GM12878 (cell line): ENCODE measurements around the gene RCVRN.

Experiments
- ATF7 ChIP-seq: fragments of 450-650 bp; IDR thresholded peaks from 2 replicates; pipeline ENCODE4 v1.6.1; 2016; ENCODE audit warnings: low read depth, mild to moderate bottlenecking
- CHD2 ChIP-seq: IDR thresholded peaks from 2 replicates; pipeline ENCODE4 v1.6.1; 2011; ENCODE audit warnings: low read depth, low read length, improper control_type of control experiment, borderline replicate concordance
- E2F4 ChIP-seq: IDR thresholded peaks from 2 replicates; pipeline ENCODE4 v1.6.1; 2012; ENCODE audit warnings: low read depth, low read length, improper control_type of control experiment
- PKNOX1 ChIP-seq: fragments of 450-650 bp; IDR thresholded peaks from 2 replicates; pipeline ENCODE4 v1.6.1; 2016; ENCODE audit warnings: mild to moderate bottlenecking
- RAD21 ChIP-seq: IDR thresholded peaks from 2 replicates; pipeline ENCODE4 v1.6.1; 2011; ENCODE audit warnings: mild to moderate bottlenecking, low read depth, low read length, moderate library complexity; ENCODE audit not compliant: insufficient read depth
- RAD51 ChIP-seq: fragments of 450-650 bp; IDR thresholded peaks from 2 replicates; pipeline ENCODE4 v1.6.1; 2016; ENCODE audit warnings: moderate library complexity, mild to moderate bottlenecking, inconsistent platforms
- STAT3 ChIP-seq: IDR thresholded peaks from 2 replicates; pipeline ENCODE4 v1.6.1; 2011; ENCODE audit warnings: low read depth, low read length, improper control_type of control experiment
- YBX1 ChIP-seq: fragments of 450-650 bp; IDR thresholded peaks from 2 replicates; pipeline ENCODE4 v1.6.1; 2016; ENCODE audit warnings: antibody characterized with exemption
- YY1 ChIP-seq: IDR thresholded peaks from 2 replicates; pipeline ENCODE4 v1.6.1; 2011; ENCODE audit warnings: low read depth, mild to moderate bottlenecking, low read length
- TF ChIP-seq, protein P1 (sequence below): IDR thresholded peaks from 2 replicates; pipeline ENCODE4 v1.6.1; 2012; ENCODE audit warnings: low read depth, low read length, improper control_type of control experiment
- TF ChIP-seq, protein P2 (sequence below), 3 experiments: IDR thresholded peaks in 2 of 3; conservative IDR thresholded peaks in 1 of 3; 2 replicates each; pipeline ENCODE4 v1.5.1; 2011; ENCODE audit warnings: low read depth in 3 of 3, low read length in 3 of 3, mild to moderate bottlenecking in 3 of 3, control low read depth in 2 of 3, moderate library complexity in 2 of 3, inconsistent platforms in 1 of 3, mixed read lengths in 1 of 3; ENCODE audit not compliant: control insufficient read depth in 2 of 3, insufficient read depth in 1 of 3; ENCODE audit errors: extremely low read depth in 1 of 3

- no peak for TF ChIP-seq E2F4
- TF ChIP-seq STAT3, result no peak
- no peak for TF ChIP-seq PKNOX1
- TF ChIP-seq, protein P1, sequence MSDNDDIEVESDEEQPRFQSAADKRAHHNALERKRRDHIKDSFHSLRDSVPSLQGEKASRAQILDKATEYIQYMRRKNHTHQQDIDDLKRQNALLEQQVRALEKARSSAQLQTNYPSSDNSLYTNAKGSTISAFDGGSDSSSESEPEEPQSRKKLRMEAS, result no peak
- TF ChIP-seq, protein P2, sequence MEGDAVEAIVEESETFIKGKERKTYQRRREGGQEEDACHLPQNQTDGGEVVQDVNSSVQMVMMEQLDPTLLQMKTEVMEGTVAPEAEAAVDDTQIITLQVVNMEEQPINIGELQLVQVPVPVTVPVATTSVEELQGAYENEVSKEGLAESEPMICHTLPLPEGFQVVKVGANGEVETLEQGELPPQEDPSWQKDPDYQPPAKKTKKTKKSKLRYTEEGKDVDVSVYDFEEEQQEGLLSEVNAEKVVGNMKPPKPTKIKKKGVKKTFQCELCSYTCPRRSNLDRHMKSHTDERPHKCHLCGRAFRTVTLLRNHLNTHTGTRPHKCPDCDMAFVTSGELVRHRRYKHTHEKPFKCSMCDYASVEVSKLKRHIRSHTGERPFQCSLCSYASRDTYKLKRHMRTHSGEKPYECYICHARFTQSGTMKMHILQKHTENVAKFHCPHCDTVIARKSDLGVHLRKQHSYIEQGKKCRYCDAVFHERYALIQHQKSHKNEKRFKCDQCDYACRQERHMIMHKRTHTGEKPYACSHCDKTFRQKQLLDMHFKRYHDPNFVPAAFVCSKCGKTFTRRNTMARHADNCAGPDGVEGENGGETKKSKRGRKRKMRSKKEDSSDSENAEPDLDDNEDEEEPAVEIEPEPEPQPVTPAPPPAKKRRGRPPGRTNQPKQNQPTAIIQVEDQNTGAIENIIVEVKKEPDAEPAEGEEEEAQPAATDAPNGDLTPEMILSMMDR (IDR thresholded peaks at IDR 0.05 in 2 of 3, conservative IDR thresholded peaks at IDR 0.05 in 1 of 3; ENCODE audit: control insufficient read depth in 2 of 3, extremely low read depth in 1 of 3, insufficient read depth in 1 of 3, low read depth in 3 of 3, low read length in 3 of 3), result no peak
- TF ChIP-seq CHD2, result no peak
- no peak for TF ChIP-seq RAD21
- no peak for TF ChIP-seq RAD51
- no peak for TF ChIP-seq YBX1
- TF ChIP-seq ATF7, result no peak
- no peak for TF ChIP-seq YY1
Measured at GRCh38 chr17:9878356-9878755, 26.7 kb downstream of the RCVRN start.
